DND-41 (cell line): ENCODE results near the gene CRY1.

Experiments used
- CTCF ChIP-seq: IDR thresholded peaks from 2 replicates; pipeline ENCODE4 v1.5.1; 2012; ENCODE audit warnings: borderline replicate concordance, low read length, moderate library complexity, mild to moderate bottlenecking; ENCODE audit not compliant: poor library complexity, severe bottlenecking; ENCODE audit errors: extremely low read depth
- EZH2 ChIP-seq: IDR thresholded peaks from 3 replicates; pipeline ENCODE4 v1.6.1; 2012; ENCODE audit warnings: borderline replicate concordance, low read depth, mild to moderate bottlenecking, moderate library complexity, low read length, inconsistent platforms; ENCODE audit not compliant: severe bottlenecking

- TF ChIP-seq CTCF (no peak), EZH2 (no peak)
Measured at GRCh38 chr12:107125833-107126232, 32.5 kb upstream of the CRY1 start.
